GM23338 (cell line): Measurements from ENCODE around the gene MYO9B.

Experiments
- CREB1 ChIP-seq: fragments of 250-450 bp; sonication (Bioruptor Pico); IDR thresholded peaks from 2 replicates; pipeline ENCODE4 v1.5.0; 2020; ENCODE audit warnings: low read depth, mild to moderate bottlenecking, moderate library complexity
- EZH2 ChIP-seq: fragments of 200-600 bp; sonication (generic); IDR thresholded peaks from one replicate; pipeline ENCODE4 v1.8.0; 2017; ENCODE audit warnings: antibody characterized with exemption, mild to moderate bottlenecking, low read depth; ENCODE audit not compliant: unreplicated experiment
- EZH2phosphoT487 ChIP-seq: fragments of 200-600 bp; sonication (generic); IDR thresholded peaks from one replicate; pipeline ENCODE4 v1.8.1; 2018; ENCODE audit warnings: antibody characterized with exemption; ENCODE audit not compliant: unreplicated experiment
- JUNB ChIP-seq: IDR thresholded peaks from one replicate; pipeline ENCODE4 v1.6.1; 2016; ENCODE audit warnings: antibody characterized with exemption; ENCODE audit not compliant: unreplicated experiment
- NANOG ChIP-seq: IDR thresholded peaks from 2 replicates; pipeline ENCODE4 v1.6.1; 2016; ENCODE audit warnings: antibody characterized with exemption, borderline replicate concordance
- POLR2AphosphoS5 ChIP-seq: IDR thresholded peaks from 2 replicates; pipeline ENCODE4 v1.6.1; 2016; ENCODE audit warnings: antibody characterized with exemption, low read depth
- ZNF114 ChIP-seq: fragments of 250-450 bp; sonication (Bioruptor Pico); IDR thresholded peaks from 2 replicates; pipeline ENCODE4 v1.5.0; 2020; ENCODE audit warnings: mild to moderate bottlenecking, moderate library complexity
- TF ChIP-seq, protein P1 (sequence below), 2 experiments: fragments of 200-600 bp in 1 of 2; sonication (generic) in 1 of 2; conservative IDR thresholded peaks; 2 replicates each; pipeline versions ENCODE4 v1.5.1 to v1.6.1; 2016 to 2017; ENCODE audit warnings: antibody characterized with exemption in 2 of 2, low read depth in 2 of 2, mild to moderate bottlenecking in 2 of 2, moderate library complexity in 1 of 2
- TF ChIP-seq, protein P2 (sequence below): IDR thresholded peaks from one replicate; pipeline ENCODE4 v1.6.1; 2018; ENCODE audit warnings: antibody characterized with exemption; ENCODE audit not compliant: unreplicated experiment
- TF ChIP-seq, protein P3 (sequence below): IDR thresholded peaks from 2 replicates; pipeline ENCODE4 v1.6.1; 2016; ENCODE audit warnings: antibody characterized with exemption

DNA sequence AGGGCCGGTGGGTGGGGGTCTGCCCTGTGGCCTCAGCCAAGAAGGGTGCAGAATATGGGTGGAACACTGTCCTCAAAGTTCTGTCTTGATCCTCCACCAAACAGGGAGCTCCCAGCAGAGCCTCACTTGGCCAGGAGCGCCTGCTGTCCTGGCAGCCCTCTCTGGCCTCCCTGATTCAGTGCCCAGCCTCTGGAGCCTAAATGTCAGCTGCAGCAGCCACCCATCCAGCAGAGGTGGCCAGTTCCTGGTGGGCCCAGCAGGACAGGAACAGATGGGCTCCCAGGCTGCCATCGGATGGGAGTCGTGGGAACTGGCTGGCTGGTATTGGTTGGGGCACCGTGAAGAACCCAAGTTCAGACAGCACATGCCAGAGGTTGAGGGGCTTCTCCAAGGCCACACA is 137.8 kb downstream of the MYO9B start:
- TF ChIP-seq, protein P1, sequence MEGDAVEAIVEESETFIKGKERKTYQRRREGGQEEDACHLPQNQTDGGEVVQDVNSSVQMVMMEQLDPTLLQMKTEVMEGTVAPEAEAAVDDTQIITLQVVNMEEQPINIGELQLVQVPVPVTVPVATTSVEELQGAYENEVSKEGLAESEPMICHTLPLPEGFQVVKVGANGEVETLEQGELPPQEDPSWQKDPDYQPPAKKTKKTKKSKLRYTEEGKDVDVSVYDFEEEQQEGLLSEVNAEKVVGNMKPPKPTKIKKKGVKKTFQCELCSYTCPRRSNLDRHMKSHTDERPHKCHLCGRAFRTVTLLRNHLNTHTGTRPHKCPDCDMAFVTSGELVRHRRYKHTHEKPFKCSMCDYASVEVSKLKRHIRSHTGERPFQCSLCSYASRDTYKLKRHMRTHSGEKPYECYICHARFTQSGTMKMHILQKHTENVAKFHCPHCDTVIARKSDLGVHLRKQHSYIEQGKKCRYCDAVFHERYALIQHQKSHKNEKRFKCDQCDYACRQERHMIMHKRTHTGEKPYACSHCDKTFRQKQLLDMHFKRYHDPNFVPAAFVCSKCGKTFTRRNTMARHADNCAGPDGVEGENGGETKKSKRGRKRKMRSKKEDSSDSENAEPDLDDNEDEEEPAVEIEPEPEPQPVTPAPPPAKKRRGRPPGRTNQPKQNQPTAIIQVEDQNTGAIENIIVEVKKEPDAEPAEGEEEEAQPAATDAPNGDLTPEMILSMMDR (conservative IDR thresholded peaks at IDR 0.05; ENCODE audit: low read depth in 2 of 2), result no peak
- no peak for TF ChIP-seq CREB1
- TF ChIP-seq, protein P2, sequence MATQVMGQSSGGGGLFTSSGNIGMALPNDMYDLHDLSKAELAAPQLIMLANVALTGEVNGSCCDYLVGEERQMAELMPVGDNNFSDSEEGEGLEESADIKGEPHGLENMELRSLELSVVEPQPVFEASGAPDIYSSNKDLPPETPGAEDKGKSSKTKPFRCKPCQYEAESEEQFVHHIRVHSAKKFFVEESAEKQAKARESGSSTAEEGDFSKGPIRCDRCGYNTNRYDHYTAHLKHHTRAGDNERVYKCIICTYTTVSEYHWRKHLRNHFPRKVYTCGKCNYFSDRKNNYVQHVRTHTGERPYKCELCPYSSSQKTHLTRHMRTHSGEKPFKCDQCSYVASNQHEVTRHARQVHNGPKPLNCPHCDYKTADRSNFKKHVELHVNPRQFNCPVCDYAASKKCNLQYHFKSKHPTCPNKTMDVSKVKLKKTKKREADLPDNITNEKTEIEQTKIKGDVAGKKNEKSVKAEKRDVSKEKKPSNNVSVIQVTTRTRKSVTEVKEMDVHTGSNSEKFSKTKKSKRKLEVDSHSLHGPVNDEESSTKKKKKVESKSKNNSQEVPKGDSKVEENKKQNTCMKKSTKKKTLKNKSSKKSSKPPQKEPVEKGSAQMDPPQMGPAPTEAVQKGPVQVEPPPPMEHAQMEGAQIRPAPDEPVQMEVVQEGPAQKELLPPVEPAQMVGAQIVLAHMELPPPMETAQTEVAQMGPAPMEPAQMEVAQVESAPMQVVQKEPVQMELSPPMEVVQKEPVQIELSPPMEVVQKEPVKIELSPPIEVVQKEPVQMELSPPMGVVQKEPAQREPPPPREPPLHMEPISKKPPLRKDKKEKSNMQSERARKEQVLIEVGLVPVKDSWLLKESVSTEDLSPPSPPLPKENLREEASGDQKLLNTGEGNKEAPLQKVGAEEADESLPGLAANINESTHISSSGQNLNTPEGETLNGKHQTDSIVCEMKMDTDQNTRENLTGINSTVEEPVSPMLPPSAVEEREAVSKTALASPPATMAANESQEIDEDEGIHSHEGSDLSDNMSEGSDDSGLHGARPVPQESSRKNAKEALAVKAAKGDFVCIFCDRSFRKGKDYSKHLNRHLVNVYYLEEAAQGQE, result no peak
- TF ChIP-seq EZH2phosphoT487, result no peak
- no peak for TF ChIP-seq POLR2AphosphoS5
- no peak for TF ChIP-seq ZNF114 (CRISPR knock-in tag)
- no peak for TF ChIP-seq NANOG
- TF ChIP-seq EZH2, result no peak
- TF ChIP-seq, protein P3, sequence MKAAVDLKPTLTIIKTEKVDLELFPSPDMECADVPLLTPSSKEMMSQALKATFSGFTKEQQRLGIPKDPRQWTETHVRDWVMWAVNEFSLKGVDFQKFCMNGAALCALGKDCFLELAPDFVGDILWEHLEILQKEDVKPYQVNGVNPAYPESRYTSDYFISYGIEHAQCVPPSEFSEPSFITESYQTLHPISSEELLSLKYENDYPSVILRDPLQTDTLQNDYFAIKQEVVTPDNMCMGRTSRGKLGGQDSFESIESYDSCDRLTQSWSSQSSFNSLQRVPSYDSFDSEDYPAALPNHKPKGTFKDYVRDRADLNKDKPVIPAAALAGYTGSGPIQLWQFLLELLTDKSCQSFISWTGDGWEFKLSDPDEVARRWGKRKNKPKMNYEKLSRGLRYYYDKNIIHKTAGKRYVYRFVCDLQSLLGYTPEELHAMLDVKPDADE, result no peak
- TF ChIP-seq JUNB, result no peak
